K562 (cell line): ENCODE measurements around the gene ATAD3C. TPM values are rescaled to one million over a fixed set of nuclear protein-coding genes. Genes with fewer than 3 reads are reported as not detected.

Source experiments
- CHCHD3 ChIP-seq: fragments of 250-450 bp; sonication (Bioruptor Pico); IDR thresholded peaks from 2 replicates; pipeline ENCODE4 v2.1.2; 2022; ENCODE audit warnings: mild to moderate bottlenecking
- DNMT1 ChIP-seq: fragments of 450-650 bp; IDR thresholded peaks from 2 replicates; pipeline ENCODE4 v1.6.1; 2016; ENCODE audit warnings: antibody characterized with exemption, mild to moderate bottlenecking
- EP400 ChIP-seq: fragments of 450-650 bp; IDR thresholded peaks from 2 replicates; pipeline ENCODE4 v1.6.1; 2017; ENCODE audit warnings: antibody characterized with exemption, mild to moderate bottlenecking, moderate library complexity
- FOXO4 ChIP-seq: fragments of 450-650 bp; formaldehyde crosslinking; IDR thresholded peaks from 2 replicates; pipeline ENCODE4 v1.4.0; 2020; ENCODE audit warnings: mild to moderate bottlenecking, moderate library complexity
- GABPB1 ChIP-seq: sonication (generic); formaldehyde crosslinking; IDR thresholded peaks from 2 replicates; pipeline ENCODE4 v1.8.0; 2022; ENCODE audit warnings: mild to moderate bottlenecking, missing genetic modification reagents
- HES1 ChIP-seq: fragments of 450-650 bp; IDR thresholded peaks from 2 replicates; pipeline ENCODE4 v1.6.1; 2016; ENCODE audit warnings: low read depth, mild to moderate bottlenecking, moderate library complexity
- MCM2 ChIP-seq: fragments of 450-650 bp; IDR thresholded peaks from 2 replicates; pipeline ENCODE4 v1.6.1; 2017; ENCODE audit warnings: low read depth, mild to moderate bottlenecking
- MYNN ChIP-seq, 2 experiments: sonication (generic); formaldehyde crosslinking in 1 of 2; IDR thresholded peaks; 2 replicates each; pipeline versions ENCODE4 v1.5.0 to v1.6.1; 2016 to 2020; ENCODE audit warnings: antibody characterized with exemption in 1 of 2, missing genetic modification reagents in 1 of 2
- RBM17 ChIP-seq: fragments of 200-400 bp; formaldehyde crosslinking; IDR thresholded peaks from 2 replicates; pipeline ENCODE4 v1.6.1; 2017; ENCODE audit warnings: low read depth, mild to moderate bottlenecking, low read length, borderline replicate concordance
- SRF ChIP-seq, 2 experiments: fragments of 250-450, 450-650 bp in 1 of 2; sonication (Bioruptor Pico) in 1 of 2; sonication (generic) in 1 of 2; formaldehyde crosslinking; IDR thresholded peaks; 2 replicates each; pipeline versions ENCODE4 v1.5.0 to v1.5.1; 2020 to 2022; ENCODE audit warnings: mild to moderate bottlenecking in 1 of 2, missing genetic modification reagents in 1 of 2
- ZFX ChIP-seq: sonication (generic); formaldehyde crosslinking; IDR thresholded peaks from 2 replicates; pipeline ENCODE4 v1.8.0; 2022; ENCODE audit warnings: mild to moderate bottlenecking, missing genetic modification reagents, moderate library complexity
- ZNF316 ChIP-seq: fragments of 450-650 bp; IDR thresholded peaks from 2 replicates; pipeline ENCODE4 v1.6.1; 2016
- ZNF766 ChIP-seq: fragments of 200-800 bp; sonication (Bioruptor generic); conservative IDR thresholded peaks from 2 replicates; pipeline ENCODE4 v1.6.1; 2016; ENCODE audit warnings: missing genetic modification characterization, missing compliant biosample characterization
- polyA plus RNA-seq, 8 experiments: library from polyadenylated mRNA; depleted of rRNA in 4 of 8; stranded (reverse) in 5 of 8; unstranded in 3 of 8; fragments of >200 nt; fragmentation: Nextera tagmentation in 2 of 8; fragmentation: Illumina TruSeq in 1 of 8; extraction: Ambion mirVana in 2 of 8; extraction: Trizol in 1 of 8; gene quantifications; 2 replicates each; pipeline versions ENCODE4 v1.2.1 to v1.2.3, GENCODE V29; 2011 to 2014; ENCODE audit warnings: inconsistent platforms in 1 of 8, missing spikeins in 1 of 8
- total RNA-seq, 7 experiments: library from RNA; depleted of rRNA in 6 of 7; stranded (reverse); fragments of >200 nt in 6 of 7; fragmentation: Illumina TruSeq in 2 of 7; extraction: Trizol in 2 of 7; gene quantifications; 2 replicates each; pipeline versions ENCODE4 v1.2.1 to v1.2.3, GENCODE V29; 2011 to 2021; ENCODE audit warnings: low replicate concordance in 1 of 7
- TF ChIP-seq, protein P1 (sequence below), 2 experiments: fragments of 450-650 bp; conservative IDR thresholded peaks; 2 replicates each; pipeline ENCODE4 v1.6.1; 2017; ENCODE audit warnings: mild to moderate bottlenecking in 2 of 2, moderate library complexity in 2 of 2
- TF ChIP-seq, protein P2 (sequence below): sonication (generic); formaldehyde crosslinking; IDR thresholded peaks from 2 replicates; pipeline ENCODE4 v1.8.0; 2022; ENCODE audit warnings: mild to moderate bottlenecking, missing genetic modification reagents
- TF ChIP-seq, protein P3 (sequence below), 3 experiments: fragments of 200-800 bp in 1 of 3; fragments of 250-450 bp in 1 of 3; fragments of 450-650 bp in 1 of 3; sonication (Bioruptor Pico) in 1 of 3; sonication (Bioruptor generic) in 1 of 3; formaldehyde crosslinking in 1 of 3; IDR thresholded peaks; 2 replicates each; pipeline versions ENCODE4 v1.6.1 to v1.8.0; 2016 to 2022; ENCODE audit warnings: mild to moderate bottlenecking in 2 of 3, missing genetic modification characterization in 2 of 3, missing compliant biosample characterization in 1 of 3, moderate library complexity in 1 of 3

Gene ATAD3C
- total and polyA plus RNA-seq, 9 of the 15 experiments (the other 6 are each of a cell fraction or from before 2014, with no cell fraction given): 0.03 to 0.18 TPM; not detected in 7

DNA sequence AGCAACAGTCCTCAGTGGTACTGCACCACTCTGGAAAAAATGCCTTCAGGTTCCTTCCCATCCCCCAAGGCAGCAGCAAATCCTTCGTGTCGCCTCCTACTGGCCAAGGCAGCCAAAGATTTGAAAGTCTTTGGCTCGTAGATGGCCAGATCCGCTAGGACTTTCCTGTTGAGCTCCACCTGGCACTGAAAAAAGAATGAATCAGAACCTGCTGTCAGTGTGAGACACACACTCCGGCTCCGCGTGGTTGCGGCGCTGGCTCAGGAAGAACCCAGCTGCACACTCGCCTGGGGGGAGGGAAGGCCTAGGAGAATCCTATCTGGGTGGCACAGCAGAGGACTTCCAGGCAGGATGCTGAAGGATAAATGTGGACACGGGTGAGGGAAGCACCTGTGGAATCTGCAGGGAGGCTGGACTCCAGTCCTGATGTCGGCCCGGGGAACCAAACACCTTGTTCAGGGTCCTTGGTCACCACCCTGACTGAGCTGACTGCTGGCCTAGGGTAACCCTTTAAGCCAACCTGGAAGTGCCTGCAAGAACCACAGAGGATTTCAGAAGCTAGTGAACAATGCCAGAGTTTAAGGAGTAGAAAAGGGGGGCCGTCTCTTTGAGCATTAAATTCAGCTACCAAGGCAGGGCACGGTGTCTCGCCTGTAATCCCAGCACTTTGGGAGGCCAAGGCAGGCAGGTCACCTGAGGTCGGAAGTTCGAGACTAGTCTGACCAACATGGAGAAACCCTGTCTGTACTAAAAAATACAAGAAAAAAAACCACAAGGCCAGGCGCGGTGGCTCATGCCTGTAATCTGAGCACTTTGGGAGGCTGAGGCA, 47.2 kb upstream of the ATAD3C start (continued):
- no peak for TF ChIP-seq RBM17
- no peak for TF ChIP-seq FOXO4 (CRISPR knock-in tag)
- no peak for TF ChIP-seq ZFX (CRISPR knock-in tag)
- TF ChIP-seq, protein P1, sequence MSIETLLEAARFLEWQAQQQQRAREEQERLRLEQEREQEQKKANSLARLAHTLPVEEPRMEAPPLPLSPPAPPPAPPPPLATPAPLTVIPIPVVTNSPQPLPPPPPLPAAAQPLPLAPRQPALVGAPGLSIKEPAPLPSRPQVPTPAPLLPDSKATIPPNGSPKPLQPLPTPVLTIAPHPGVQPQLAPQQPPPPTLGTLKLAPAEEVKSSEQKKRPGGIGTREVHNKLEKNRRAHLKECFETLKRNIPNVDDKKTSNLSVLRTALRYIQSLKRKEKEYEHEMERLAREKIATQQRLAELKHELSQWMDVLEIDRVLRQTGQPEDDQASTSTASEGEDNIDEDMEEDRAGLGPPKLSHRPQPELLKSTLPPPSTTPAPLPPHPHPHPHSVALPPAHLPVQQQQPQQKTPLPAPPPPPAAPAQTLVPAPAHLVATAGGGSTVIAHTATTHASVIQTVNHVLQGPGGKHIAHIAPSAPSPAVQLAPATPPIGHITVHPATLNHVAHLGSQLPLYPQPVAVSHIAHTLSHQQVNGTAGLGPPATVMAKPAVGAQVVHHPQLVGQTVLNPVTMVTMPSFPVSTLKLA (conservative IDR thresholded peaks at IDR 0.05): no peak
- TF ChIP-seq GABPB1 (CRISPR knock-in tag): peak; percentile 39; the same call in 1 of the 2 replicates
- TF ChIP-seq HES1: no peak
- no peak for TF ChIP-seq MCM2
- TF ChIP-seq ZNF316: no peak
- TF ChIP-seq, protein P2, sequence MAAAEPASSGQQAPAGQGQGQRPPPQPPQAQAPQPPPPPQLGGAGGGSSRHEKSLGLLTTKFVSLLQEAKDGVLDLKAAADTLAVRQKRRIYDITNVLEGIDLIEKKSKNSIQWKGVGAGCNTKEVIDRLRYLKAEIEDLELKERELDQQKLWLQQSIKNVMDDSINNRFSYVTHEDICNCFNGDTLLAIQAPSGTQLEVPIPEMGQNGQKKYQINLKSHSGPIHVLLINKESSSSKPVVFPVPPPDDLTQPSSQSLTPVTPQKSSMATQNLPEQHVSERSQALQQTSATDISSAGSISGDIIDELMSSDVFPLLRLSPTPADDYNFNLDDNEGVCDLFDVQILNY (CRISPR knock-in tag): no peak
- TF ChIP-seq CHCHD3 (CRISPR knock-in tag): no peak
- TF ChIP-seq DNMT1: no peak
- TF ChIP-seq, protein P3, sequence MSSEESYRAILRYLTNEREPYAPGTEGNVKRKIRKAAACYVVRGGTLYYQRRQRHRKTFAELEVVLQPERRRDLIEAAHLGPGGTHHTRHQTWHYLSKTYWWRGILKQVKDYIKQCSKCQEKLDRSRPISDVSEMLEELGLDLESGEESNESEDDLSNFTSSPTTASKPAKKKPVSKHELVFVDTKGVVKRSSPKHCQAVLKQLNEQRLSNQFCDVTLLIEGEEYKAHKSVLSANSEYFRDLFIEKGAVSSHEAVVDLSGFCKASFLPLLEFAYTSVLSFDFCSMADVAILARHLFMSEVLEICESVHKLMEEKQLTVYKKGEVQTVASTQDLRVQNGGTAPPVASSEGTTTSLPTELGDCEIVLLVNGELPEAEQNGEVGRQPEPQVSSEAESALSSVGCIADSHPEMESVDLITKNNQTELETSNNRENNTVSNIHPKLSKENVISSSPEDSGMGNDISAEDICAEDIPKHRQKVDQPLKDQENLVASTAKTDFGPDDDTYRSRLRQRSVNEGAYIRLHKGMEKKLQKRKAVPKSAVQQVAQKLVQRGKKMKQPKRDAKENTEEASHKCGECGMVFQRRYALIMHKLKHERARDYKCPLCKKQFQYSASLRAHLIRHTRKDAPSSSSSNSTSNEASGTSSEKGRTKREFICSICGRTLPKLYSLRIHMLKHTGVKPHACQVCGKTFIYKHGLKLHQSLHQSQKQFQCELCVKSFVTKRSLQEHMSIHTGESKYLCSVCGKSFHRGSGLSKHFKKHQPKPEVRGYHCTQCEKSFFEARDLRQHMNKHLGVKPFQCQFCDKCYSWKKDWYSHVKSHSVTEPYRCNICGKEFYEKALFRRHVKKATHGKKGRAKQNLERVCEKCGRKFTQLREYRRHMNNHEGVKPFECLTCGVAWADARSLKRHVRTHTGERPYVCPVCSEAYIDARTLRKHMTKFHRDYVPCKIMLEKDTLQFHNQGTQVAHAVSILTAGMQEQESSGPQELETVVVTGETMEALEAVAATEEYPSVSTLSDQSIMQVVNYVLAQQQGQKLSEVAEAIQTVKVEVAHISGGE (CRISPR knock-in tag; IDR thresholded peaks at IDR 0.05): no peak
- TF ChIP-seq EP400: no peak
- peak; percentile 67; the same call in 1 of the 2 replicates for TF ChIP-seq MYNN (IDR thresholded peaks at IDR 0.05)
- TF ChIP-seq MYNN (CRISPR knock-in tag; IDR thresholded peaks at IDR 0.05): no peak
- no peak; the same call in 1 of the 2 replicates for TF ChIP-seq ZNF766 (CRISPR knock-in tag)
- no peak for TF ChIP-seq SRF (CRISPR knock-in tag; IDR thresholded peaks at IDR 0.05)
